HFF-Myc (cell line): ENCODE measurements around the gene LRRTM1.

ENCODE experiments used
- DNase-seq: peaks from one replicate; pipeline ENCODE4 v3.0.0-alpha.2; 2011; ENCODE audit warnings: low read depth; ENCODE audit errors: extremely low read depth
- H3K4me3 ChIP-seq: replicated peaks from 2 replicates; pipeline ENCODE4 v1.5.1; 2011; ENCODE audit warnings: low read depth, mild to moderate bottlenecking, control low read depth, low read length
- TF ChIP-seq, protein P1 (sequence below): IDR thresholded peaks from 2 replicates; pipeline ENCODE4 v1.5.1; 2012; ENCODE audit warnings: mild to moderate bottlenecking, low read depth, low read length, control low read depth; ENCODE audit errors: missing control alignments

The LRRTM1 gene

DNA sequence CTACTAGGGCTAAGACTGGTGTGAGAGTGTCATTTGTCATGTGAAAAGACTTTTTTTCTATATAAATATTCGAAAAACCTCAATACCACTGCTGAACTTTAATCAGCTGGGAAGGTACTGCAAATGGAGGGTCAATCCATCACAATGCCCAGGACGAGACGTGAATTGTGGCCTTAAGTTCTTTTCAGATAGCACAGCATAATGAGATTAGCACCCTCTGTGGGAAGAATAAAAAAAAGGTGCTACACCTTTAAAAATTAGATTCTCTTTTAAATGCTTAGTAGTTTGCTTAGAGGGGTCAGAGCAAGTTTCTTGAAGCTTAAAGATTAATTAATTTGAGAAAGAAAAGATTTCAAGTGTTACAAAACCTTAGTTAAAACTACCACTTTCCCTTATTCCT lies 5.6 kb downstream of the LRRTM1 start:
- TF ChIP-seq, protein P1, sequence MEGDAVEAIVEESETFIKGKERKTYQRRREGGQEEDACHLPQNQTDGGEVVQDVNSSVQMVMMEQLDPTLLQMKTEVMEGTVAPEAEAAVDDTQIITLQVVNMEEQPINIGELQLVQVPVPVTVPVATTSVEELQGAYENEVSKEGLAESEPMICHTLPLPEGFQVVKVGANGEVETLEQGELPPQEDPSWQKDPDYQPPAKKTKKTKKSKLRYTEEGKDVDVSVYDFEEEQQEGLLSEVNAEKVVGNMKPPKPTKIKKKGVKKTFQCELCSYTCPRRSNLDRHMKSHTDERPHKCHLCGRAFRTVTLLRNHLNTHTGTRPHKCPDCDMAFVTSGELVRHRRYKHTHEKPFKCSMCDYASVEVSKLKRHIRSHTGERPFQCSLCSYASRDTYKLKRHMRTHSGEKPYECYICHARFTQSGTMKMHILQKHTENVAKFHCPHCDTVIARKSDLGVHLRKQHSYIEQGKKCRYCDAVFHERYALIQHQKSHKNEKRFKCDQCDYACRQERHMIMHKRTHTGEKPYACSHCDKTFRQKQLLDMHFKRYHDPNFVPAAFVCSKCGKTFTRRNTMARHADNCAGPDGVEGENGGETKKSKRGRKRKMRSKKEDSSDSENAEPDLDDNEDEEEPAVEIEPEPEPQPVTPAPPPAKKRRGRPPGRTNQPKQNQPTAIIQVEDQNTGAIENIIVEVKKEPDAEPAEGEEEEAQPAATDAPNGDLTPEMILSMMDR: no peak
- DNase-seq: no peak
- H3K4me3 ChIP-seq: no peak overlapping the region

DNA sequence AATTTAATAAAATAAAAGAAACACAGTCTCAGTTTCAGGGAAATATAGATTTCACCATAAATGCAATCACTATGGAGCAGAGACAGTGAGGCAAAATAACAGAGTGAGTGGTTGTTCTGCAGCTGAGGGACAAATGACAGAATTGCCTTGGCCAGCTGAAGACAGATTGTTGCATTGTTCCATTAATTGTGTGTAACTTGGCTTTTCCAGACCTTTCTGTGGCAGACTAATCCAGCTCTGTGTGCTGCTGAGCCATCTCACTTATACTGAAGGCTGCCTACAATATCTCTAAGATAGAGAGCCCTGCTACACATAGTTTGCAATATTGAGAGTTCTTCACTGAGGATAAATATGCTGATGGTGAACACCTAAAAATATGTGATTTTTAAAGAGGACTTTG lies 11.5 kb downstream of the LRRTM1 start:
- no peak overlapping the region for H3K4me3 ChIP-seq
- TF ChIP-seq, protein P1: no peak
- no peak for DNase-seq

DNA sequence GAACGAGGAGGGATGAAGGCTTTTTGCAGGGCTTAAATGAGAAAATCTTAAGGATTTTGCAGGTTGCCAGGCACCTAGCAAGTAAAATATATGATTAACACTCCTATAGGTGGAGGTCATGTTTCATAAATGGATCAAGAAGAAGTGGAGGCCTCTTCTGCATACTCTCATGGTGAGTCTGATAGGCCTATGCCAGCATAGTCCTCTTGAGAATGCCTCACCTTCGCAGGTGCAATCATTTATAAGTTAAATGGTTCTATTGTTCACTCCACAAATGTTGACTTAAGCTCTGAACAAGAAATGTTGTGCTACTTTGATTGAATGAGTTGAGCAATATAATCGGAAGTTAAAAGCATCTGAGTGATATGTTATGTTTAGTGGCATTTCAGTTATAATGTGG lies 12.1 kb downstream of the LRRTM1 start:
- TF ChIP-seq, protein P1: no peak
- no peak for DNase-seq
- no peak overlapping the region for H3K4me3 ChIP-seq

DNA sequence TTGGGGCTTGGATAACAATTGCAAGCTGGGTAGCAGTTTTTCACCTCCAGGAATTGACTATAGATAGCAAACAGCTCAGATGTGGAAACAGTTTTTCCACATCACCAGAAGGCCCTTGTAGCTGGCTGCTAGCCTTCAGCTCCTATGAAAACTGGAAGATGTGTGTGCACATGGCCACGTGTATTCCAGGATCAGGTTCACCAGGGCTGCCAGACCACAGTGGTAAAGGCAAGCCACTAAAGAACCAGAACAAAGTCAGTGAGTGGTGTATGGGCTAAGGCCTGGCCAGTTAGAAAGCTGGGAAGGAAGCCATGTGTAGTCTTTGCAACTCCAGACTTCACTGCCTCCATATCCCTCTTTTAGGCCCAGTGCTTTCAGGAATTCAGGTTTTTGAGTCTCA lies 12.9 kb downstream of the LRRTM1 start:
- TF ChIP-seq, protein P1: no peak
- no peak for DNase-seq
- H3K4me3 ChIP-seq: no peak overlapping the region

DNA sequence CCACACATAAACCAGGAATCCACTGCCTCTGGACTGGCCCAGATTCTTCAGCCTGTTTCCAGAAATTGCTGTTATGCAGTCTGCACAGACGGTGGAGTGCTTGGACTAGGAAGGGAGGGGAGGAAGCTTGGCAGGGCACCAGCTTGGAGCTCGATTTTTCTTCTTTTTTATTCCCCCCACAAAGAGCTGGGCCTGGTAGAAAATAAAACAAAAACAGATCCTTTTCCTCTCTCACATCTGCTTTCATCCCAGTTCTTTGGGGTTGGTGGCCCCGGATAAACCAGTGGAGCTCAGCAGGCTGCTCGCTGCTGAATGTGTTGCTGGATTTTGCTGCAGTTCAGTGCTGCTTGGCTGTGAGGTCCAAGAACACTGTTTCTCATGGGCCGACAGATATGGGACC lies 16.0 kb downstream of the LRRTM1 start:
- no peak for DNase-seq
- H3K4me3 ChIP-seq: no peak overlapping the region
- TF ChIP-seq, protein P1: no peak

DNA sequence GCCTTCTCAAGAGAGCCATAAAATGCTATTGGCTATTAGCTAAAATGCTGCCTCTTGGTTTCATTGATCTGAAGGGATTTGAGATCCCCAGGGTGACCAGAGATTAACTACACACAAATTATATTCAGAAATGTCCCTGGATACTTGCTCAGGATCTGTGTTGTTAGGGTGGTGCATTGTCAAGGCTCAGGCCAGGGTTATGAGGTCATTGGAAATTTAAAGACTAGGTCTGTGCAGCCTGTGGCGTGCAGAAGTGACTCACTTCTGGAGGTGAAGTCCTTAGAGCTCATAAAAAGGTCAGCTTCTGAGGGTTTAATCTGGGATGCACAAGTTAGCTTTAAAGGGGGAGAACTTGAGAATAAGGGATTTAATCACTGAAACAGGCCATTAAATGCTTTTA lies 23.5 kb downstream of the LRRTM1 start:
- no peak for DNase-seq
- no peak overlapping the region for H3K4me3 ChIP-seq
- TF ChIP-seq, protein P1: no peak

DNA sequence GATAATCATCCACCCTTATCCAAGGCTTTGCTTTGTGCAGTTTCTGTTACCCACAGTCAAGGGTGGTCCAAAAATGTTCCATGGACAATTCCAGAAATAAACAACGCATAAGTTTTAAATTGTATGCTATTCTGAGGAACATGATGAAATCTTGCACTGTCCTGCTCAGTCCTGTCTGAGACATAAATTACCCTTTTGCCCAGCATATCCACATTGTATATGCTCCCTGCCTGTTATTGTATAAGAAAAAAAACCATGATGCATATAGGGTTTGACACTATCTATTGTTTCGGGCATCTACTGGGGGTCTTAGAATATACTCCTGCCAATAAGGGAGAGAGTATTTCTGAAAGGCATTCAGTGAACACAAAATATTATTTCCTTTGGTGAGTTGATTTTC lies 24.0 kb downstream of the LRRTM1 start:
- H3K4me3 ChIP-seq: no peak overlapping the region
- TF ChIP-seq, protein P1: no peak
- no peak for DNase-seq
